ENCODE data around the gene TASP1. TPM values are rescaled to one million over a fixed set of nuclear protein-coding genes. Genes with fewer than 3 reads are reported as not detected.

TASP1 gene
- total and polyA plus RNA-seq, 2 donors (not counting 1 experiment from before 2014, with no cell fraction given), result 6.4 to 23.9 TPM

GRCh38 chr20:13545790-13546189 lies 92.9 kb downstream of the TASP1 start:
- POLR2A ChIA-PET, result interaction anchor here (0.6 kb wide), 1 partner anchor 88 kb away, joined by 3 read pairs; no protein-coding TSS in a partner anchor
- intact Hi-C loops (cut with micrococcal nuclease), result loop anchor here (10.0 kb wide), 1 partner anchor 431 kb away; no protein-coding TSS in a partner anchor
- H3K27ac Mint-ChIP-seq, result no peak overlapping the region

GRCh38 chr20:13543783-13544182 lies 94.9 kb downstream of the TASP1 start:
- Histone ChIP-seq H3K27ac (ENCODE audit: low read length in 2 of 2) (no peak overlapping the region), H4K20me1 (ENCODE audit: control insufficient read depth, insufficient read depth, low read length, poor library complexity, severe bottlenecking) (no peaks in the 10 kb centered on the region), H2AFZ (ENCODE audit: insufficient read depth, low read depth, low read length, poor library complexity, severe bottlenecking) (no peak overlapping the region), H3K36me3 (replicated peaks in 1 of 2; ENCODE audit: control extremely low read depth in 1 of 2, control insufficient read depth in 1 of 2, extremely low read depth in 1 of 2, insufficient read depth in 2 of 2, low read length in 1 of 2) (no peaks in the 10 kb centered on the region), H3K27me3 (replicated peaks in 1 of 4; ENCODE audit: control extremely low read depth in 1 of 4, control insufficient read depth in 3 of 4, insufficient read depth in 4 of 4, low read length in 3 of 4) (no peaks in the 10 kb centered on the region), H3K4me3 (ENCODE audit: control extremely low read depth in 1 of 5, extremely low read depth in 1 of 5, insufficient read depth in 1 of 5, low read depth in 2 of 5, low read length in 4 of 5) (no peak overlapping the region), H3K9me3 (ENCODE audit: control extremely low read depth in 1 of 3, control insufficient read depth in 2 of 3, insufficient read depth in 1 of 3, low read length in 2 of 3) (no peaks in the 10 kb centered on the region), H3K9ac (ENCODE audit: low read length) (no peak overlapping the region), H3K4me2 (replicated peaks; ENCODE audit: low read depth, low read length, poor library complexity, severe bottlenecking) (no peak overlapping the region), H3K79me2 (ENCODE audit: control insufficient read depth, insufficient read depth, low read length) (no peaks in the 10 kb centered on the region), H3K4me1 (ENCODE audit: control insufficient read depth in 2 of 2, insufficient read depth in 2 of 2, low read length in 2 of 2) (no peaks in the 10 kb centered on the region)
- H3K4me3 Mint-ChIP-seq, result no peak overlapping the region
- H3K9me3 Mint-ChIP-seq (ENCODE audit: insufficient read depth), result no peaks in the 10 kb centered on the region
- CTCF ChIA-PET, result interaction anchor here (1.5 kb wide), 1 partner anchor 30 kb away, joined by 4 read pairs; no protein-coding TSS in a partner anchor
- no peak overlapping the region for H3K27ac Mint-ChIP-seq
- ATAC-seq (ENCODE audit: low read depth) (no peak), DNase-seq (no peak)
- intact Hi-C loops (cut with micrococcal nuclease), result loop anchor here (10.0 kb wide), 1 partner anchor 429 kb away; no protein-coding TSS in a partner anchor
- WGBS (ENCODE audit: insufficient coverage), result no CpG with 5 or more reads among the region's 4 CpGs
- H3K4me1 Mint-ChIP-seq, result no peaks in the 10 kb centered on the region
- POLR2A ChIA-PET, result no interaction called here
- H3K27me3 Mint-ChIP-seq, result no peaks in the 10 kb centered on the region
- TF ChIP-seq CTCF (IDR thresholded peaks at IDR 0.05) (no peak), EZH2 (IDR thresholded peaks at IDR 0.05; ENCODE audit: borderline replicate concordance, insufficient read depth, low read depth, low read length, poor library complexity, severe bottlenecking) (no peak)

More at GRCh38 chr20:13545790-13546189, 92.9 kb downstream of the TASP1 start:
- ATAC-seq (ENCODE audit: low read depth) (no peak), DNase-seq (no peak)
- H3K9me3 ChIP-seq (ENCODE audit: control extremely low read depth in 1 of 3, control insufficient read depth in 2 of 3, insufficient read depth in 1 of 3, low read length in 2 of 3), result no peaks in the 10 kb centered on the region
- no peak overlapping the region for H3K9ac ChIP-seq (ENCODE audit: low read length)
- Mint-ChIP-seq H3K9me3 (ENCODE audit: insufficient read depth) (no peaks in the 10 kb centered on the region), H3K4me1 (no peaks in the 10 kb centered on the region), H3K27me3 (no peaks in the 10 kb centered on the region), H3K4me3 (no peak overlapping the region)
- no peaks in the 10 kb centered on the region for H3K4me1 ChIP-seq (ENCODE audit: control insufficient read depth in 2 of 2, insufficient read depth in 2 of 2, low read length in 2 of 2)
- H3K4me3 ChIP-seq (ENCODE audit: control extremely low read depth in 1 of 5, extremely low read depth in 1 of 5, insufficient read depth in 1 of 5, low read depth in 2 of 5, low read length in 4 of 5), result no peak overlapping the region
- H3K27ac ChIP-seq (ENCODE audit: low read length in 2 of 2), result no peak overlapping the region
- CTCF ChIA-PET, result interaction anchor here (0.5 to 4.9 kb wide), 13 partner anchors 8 to 430 kb away, joined by 3 to 27 read pairs (median 4); no protein-coding TSS in a partner anchor
- no peaks in the 10 kb centered on the region for H4K20me1 ChIP-seq (ENCODE audit: control insufficient read depth, insufficient read depth, low read length, poor library complexity, severe bottlenecking)
- no peak overlapping the region for H3K4me2 ChIP-seq (replicated peaks; ENCODE audit: low read depth, low read length, poor library complexity, severe bottlenecking)
- peaks cover 0 to 2% of the 10 kb centered on the region in 2 experiments for H3K36me3 ChIP-seq (replicated peaks in 1 of 2; ENCODE audit: control extremely low read depth in 1 of 2, control insufficient read depth in 1 of 2, extremely low read depth in 1 of 2, insufficient read depth in 2 of 2, low read length in 1 of 2)
- H2AFZ ChIP-seq (ENCODE audit: insufficient read depth, low read depth, low read length, poor library complexity, severe bottlenecking), result no peak overlapping the region
- no peaks in the 10 kb centered on the region for H3K27me3 ChIP-seq (replicated peaks in 1 of 4; ENCODE audit: control extremely low read depth in 1 of 4, control insufficient read depth in 3 of 4, insufficient read depth in 4 of 4, low read length in 3 of 4)
- no peaks in the 10 kb centered on the region for H3K79me2 ChIP-seq (ENCODE audit: control insufficient read depth, insufficient read depth, low read length)
- TF ChIP-seq EZH2 (IDR thresholded peaks at IDR 0.05; ENCODE audit: borderline replicate concordance, insufficient read depth, low read depth, low read length, poor library complexity, severe bottlenecking) (no peak), CTCF (IDR thresholded peaks at IDR 0.05) (no peak)
- WGBS (ENCODE audit: insufficient coverage), result 100% methylated on average over 1 of the region's 2 CpGs

Measured in B cell (primary cell).